Measurements from ENCODE around the gene ZC3H18. TPM values are rescaled to one million over a fixed set of nuclear protein-coding genes. Genes with fewer than 3 reads are reported as not detected.

Gene ZC3H18
- total RNA-seq, 1 donor from 2014 or later, result 6.3 TPM

DNA sequence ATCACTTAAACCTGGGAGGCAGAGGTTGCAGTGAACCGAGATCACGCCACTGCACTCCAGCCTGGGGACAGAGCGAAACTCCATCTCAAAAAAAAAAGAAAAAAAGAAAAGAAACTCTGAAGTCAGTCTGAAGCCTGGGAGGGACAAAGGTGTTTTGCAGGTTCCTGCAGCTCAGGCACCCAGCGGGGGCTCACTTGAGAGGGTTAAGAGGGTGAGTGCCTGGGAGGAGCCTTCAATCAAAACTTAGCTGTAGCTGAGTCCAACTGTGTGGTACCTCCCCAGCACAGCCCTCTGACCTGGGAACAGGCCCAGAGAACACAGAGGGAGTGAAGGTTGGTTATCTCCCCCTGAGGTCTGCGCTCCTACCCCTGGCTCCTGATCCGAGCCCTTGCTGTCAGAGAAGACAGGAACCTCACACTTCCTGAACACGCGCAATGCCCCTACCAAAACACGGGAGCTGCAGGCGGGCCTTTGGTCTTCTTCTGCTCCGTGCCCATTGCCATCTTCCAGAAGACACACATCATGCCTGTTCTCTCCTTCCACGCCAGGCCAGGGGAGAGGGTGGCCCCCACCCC is 20.4 kb upstream of the ZC3H18 start:
- DNase-seq (ENCODE audit: low spot score), result no peak

GRCh38 chr16:88550246-88550661 is 19.9 kb upstream of the ZC3H18 start:
- DNase-seq (ENCODE audit: low spot score), result no peak

GRCh38 chr16:88552166-88552565 is 18.0 kb upstream of the ZC3H18 start:
- DNase-seq (ENCODE audit: low spot score), result no peak

GRCh38 chr16:88552815-88553214 is 17.4 kb upstream of the ZC3H18 start:
- no peak for DNase-seq (ENCODE audit: low spot score)

- no peak for DNase-seq (ENCODE audit: low spot score)
These were observed 16.5 kb upstream of the ZC3H18 start for GRCh38 chr16:88553739-88554138.

DNA sequence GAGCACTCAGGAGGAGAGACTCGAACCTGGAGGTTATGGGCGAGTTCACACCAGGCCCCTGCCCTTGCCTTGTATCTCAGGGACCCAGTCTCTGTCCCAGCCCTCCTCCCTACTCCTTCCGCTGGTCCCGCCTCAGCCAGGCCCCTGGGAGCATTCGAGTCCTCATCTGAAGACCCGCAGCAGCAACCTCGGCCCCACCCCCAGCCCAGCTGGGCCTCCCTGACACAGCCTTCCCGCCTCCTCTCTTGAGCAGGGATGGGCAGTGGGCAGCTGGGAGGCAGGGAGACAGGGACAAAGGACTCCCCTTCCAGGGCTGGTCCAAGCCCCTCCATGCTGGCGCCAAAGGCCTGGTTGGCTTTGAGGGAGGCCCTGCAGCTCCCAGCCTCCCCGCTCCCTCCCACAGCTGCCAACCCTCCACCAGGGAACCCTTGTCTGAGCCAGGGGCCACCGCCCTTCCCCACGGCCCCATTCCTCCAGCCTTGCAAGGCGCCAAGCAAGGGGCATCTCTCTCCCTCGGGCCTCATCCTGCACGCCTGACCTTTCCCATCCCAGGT is 15.4 kb upstream of the ZC3H18 start:
- no peak for DNase-seq (ENCODE audit: low spot score)

DNA sequence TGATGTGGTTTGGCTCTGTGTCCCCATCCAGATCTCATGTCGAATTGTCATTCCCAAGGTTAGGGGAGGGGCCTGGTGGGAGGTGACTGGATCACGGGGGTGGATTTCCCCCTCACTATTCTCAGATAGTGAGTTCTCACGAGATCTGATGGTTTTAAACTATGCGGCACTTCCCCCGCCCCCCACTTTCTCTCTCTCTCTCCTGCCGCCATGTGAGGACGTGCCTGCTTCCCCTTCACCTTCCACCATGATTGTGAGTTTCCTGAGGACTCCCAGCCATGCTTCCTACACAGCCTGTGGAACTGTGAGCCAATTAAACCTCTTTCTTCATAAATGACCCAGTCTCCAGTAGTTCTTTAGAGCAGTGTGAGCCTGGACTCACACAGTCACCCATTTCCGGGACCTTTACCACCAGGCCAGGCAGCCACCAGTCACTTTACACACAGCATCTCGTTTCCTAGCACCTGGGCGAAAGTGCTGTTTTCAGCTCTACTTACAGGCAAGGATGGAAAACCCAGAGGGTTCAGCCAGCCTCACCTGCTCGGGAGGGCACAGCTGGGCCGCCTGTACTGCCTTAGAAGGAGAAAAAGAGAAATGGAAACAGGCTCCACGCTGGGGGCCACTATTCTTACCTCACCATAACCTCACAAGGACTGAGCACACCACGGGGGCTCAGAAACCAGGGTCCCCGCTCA is 13.8 kb upstream of the ZC3H18 start:
- no peak for DNase-seq (ENCODE audit: low spot score)

DNA sequence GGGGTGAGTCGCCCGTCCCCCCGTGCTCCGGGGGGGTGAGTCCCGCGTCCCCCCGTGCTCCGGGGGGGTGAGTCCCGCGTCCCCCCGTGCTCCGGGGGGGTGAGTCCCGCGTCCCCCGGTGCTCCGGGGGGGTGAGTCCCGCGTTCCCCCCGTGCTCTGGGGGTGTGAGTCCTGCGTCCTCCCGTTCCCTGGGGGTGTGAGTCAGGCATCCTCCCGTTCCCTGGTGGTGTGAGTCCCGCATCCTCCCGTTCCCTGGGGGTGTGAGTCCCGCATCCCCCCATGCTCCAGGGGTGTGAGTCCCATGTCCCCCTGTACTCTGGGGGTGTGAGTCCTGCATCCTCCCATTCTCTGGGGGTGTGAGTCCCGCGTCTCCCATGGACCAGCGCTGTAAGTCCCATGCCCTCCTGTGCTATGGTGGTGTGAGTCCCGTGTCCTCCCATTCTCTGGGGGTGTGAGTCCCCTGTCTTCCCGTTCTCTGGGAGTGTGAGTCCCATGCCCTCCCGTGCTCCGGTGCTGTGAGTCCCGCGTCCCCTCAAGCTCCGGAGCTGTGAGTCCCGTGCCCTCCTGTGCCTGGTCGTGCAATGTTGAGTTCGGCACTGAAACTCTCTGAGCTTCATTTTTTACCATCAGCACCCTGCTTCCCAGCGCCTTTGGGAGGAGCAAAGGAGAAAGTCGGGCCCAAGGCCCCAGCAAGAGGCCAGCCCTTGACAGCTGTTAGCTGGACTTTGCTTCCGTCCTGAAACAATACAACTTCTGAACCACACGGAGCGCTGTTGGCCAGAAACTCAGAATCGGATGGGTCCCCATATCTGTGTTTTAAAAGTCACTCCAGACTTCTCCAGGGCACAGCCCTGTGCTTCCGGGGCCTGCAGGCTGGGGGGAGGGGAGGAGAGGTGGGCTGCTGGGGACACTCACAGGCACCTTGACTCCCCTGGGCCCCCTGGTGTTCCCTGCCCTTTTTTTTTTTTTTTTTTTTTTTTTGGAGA is 11.5 kb upstream of the ZC3H18 start:
- peak; percentile 32 for DNase-seq (ENCODE audit: low spot score)

- peak; percentile 35 for DNase-seq (ENCODE audit: low spot score)
These were observed 9.3 kb upstream of the ZC3H18 start for GRCh38 chr16:88560714-88561484.

- DNase-seq (ENCODE audit: low spot score), result peak; percentile 47
These were observed 8.5 kb upstream of the ZC3H18 start for GRCh38 chr16:88561485-88562359.

DNA sequence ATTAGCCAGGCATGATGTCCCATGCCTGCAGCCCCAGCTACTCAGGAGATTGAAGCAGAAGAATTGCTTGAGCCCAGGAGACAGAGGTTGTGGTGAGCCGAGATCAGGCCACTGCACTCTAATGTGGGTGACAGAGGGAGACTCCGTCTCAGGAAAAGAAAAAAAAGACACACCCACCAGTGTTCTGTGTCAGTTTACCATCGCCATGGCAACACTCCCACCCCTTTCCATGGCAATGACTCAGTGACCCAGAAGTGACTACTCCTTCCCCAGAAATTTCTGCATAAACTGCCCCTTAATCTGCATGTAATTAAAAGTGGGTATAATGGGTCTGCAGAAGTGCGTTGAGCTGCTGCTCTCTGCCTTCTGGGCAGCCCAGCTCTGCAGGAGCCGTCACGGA is 4.0 kb upstream of the ZC3H18 start:
- DNase-seq (ENCODE audit: low spot score), result no peak

GRCh38 chr16:88568710-88569613 is 1.2 kb upstream of the ZC3H18 start:
- no peak for DNase-seq (ENCODE audit: low spot score)

DNA sequence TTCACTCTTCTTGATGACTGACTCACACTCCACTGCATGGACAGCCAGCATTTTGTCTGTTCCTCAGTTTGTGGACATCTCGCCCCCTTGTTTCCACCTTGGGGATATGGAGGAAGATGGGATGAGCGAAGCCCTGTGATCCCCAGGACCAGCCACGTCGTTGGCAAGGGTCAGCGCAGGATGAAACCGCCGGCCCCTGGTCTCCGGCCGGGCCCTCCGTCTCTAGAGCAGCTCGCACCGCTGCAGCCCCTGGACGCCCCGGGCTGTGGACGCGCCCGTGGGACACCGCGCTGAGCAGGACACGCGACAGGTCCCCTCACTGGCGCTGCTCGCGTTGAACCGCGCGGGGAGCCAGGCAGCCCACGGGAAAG is 604 bp upstream of the ZC3H18 start:
- DNase-seq (ENCODE audit: low spot score), result no peak

- DNase-seq (ENCODE audit: low spot score), result peak; percentile 6
These were observed 489 bp downstream of the ZC3H18 start for GRCh38 chr16:88570691-88571092.

DNA sequence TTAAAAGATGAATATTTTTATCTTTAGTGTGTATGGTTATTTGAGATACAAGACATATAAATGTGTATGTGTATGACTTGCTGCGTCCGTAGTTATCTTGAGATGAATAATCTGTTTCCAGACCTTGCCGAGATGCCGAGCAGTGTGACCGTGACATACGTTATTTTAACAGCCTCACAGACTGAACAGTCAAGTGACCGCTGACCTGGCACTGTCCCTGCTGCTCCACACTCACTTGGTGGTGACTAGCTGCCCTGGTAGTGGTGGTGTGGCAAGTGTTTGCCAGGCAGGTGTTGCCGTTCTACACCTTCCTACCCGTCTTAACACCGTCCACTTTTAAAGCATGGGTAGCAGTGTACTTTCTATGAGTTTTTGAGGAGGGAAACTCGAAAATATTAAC is 5.0 kb downstream of the ZC3H18 start:
- DNase-seq (ENCODE audit: low spot score), result no peak

- DNase-seq (ENCODE audit: low spot score), result no peak
These were observed 6.1 kb downstream of the ZC3H18 start for GRCh38 chr16:88576307-88576706.

DNA sequence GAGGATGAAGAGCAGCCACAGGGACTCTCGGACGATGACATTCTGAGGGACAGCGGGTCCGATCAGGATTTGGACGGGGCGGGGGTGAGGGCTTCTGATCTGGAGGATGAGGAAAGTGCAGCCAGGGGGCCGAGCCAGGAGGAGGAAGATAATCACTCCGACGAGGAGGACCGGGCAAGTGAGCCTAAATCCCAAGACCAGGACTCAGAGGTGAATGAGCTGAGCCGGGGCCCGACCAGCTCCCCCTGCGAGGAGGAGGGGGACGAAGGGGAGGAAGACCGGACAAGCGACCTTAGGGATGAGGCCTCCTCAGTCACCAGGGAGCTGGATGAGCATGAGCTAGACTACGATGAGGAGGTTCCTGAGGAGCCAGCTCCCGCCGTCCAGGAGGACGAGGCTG is 7.0 kb downstream of the ZC3H18 start:
- no peak for DNase-seq (ENCODE audit: low spot score)

DNA sequence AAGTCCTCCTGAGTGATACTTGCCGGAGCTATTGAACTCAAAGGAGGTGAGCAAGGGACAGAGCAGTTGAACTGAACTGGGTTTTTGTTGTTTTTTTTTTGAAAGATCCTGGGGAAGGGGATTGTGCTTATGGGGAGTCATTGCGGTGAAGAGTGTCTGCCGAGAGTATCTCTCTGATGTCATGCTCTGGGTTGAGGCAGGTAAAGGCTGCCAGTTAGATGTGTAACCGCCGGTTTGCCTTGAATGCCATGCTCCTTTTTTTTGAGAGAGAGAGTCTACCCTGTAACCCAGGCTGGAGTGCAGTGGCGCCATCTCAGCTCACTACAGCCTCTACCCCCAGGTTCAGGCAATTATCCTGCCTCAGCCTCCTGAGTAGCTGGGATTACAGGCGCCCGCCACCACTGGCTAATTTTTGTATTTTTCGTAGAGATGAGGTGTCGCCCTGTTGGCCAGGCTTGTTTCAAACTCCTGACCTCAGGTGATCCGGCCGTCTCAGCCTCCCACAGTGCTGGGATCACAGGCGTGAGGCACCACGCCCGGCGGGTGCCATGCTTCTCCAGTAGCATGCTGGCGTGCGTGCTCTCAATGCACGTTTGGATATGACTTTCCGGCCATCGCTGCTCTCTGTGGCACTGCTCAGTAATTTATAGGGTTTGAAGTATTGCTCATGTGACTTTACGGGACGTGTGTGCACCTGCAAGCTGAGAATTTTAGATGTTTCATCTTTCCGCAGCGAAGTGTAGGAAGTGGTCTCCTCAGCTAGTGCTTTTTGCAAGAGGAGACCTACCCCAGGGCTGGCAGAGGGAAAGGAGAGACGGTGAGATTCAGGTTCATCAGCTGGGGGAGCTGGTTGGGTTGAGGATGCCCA is 8.5 kb downstream of the ZC3H18 start:
- DNase-seq (ENCODE audit: low spot score), result no peak
